Karpas-422 (cell line): Measurements from ENCODE around the gene NPAS3. TPM values are rescaled to one million over a fixed set of nuclear protein-coding genes. Genes with fewer than 3 reads are reported as not detected.

Experiments
- DNase-seq: peaks from one replicate; pipeline ENCODE4 v3.0.0-alpha.2; 2015
- H2AFZ ChIP-seq: fragments of 200-600 bp; sonication (generic); 2 replicates; pipeline ENCODE4 v1.6.1; 2014; ENCODE audit warnings: antibody characterized with exemption, low read length, mixed read lengths
- H3K27ac ChIP-seq: fragments of 200-600 bp; sonication (generic); 2 replicates; pipeline ENCODE4 v1.5.1; 2014; ENCODE audit warnings: mild to moderate bottlenecking, low read length, moderate library complexity
- H3K27me3 ChIP-seq: fragments of 200-600 bp; sonication (generic); 2 replicates; pipeline ENCODE4 v1.6.1; 2014; ENCODE audit warnings: low read length, mixed read lengths
- H3K36me3 ChIP-seq: fragments of 200-600 bp; sonication (generic); 2 replicates; pipeline ENCODE4 v1.6.1; 2014; ENCODE audit warnings: low read length, mixed read lengths; ENCODE audit not compliant: insufficient read depth
- H3K4me1 ChIP-seq: fragments of 200-600 bp; sonication (generic); 2 replicates; pipeline ENCODE4 v1.6.1; 2014; ENCODE audit warnings: mild to moderate bottlenecking, low read length, mixed read lengths
- H3K4me2 ChIP-seq: fragments of 200-600 bp; sonication (generic); 2 replicates; pipeline ENCODE4 v1.6.1; 2014; ENCODE audit warnings: low read length, low read depth, mild to moderate bottlenecking; ENCODE audit not compliant: poor library complexity, severe bottlenecking
- H3K4me3 ChIP-seq: fragments of 200-600 bp; sonication (generic); 2 replicates; pipeline ENCODE4 v1.5.1; 2014; ENCODE audit warnings: mild to moderate bottlenecking, antibody characterized with exemption, low read length, mixed read lengths
- H3K79me2 ChIP-seq: fragments of 200-600 bp; sonication (generic); 2 replicates; pipeline ENCODE4 v1.6.1; 2014; ENCODE audit warnings: mild to moderate bottlenecking, low read length, mixed read lengths
- H3K9ac ChIP-seq: fragments of 200-600 bp; sonication (generic); 2 replicates; pipeline ENCODE4 v1.6.0; 2014; ENCODE audit warnings: low read length
- H3K9me2 ChIP-seq: fragments of 200-600 bp; sonication (generic), shearing (Covaris generic); replicated peaks from 2 replicates; pipeline ENCODE4 v1.6.0; 2014; ENCODE audit warnings: mild to moderate bottlenecking, low read length, moderate library complexity; ENCODE audit not compliant: insufficient read depth
- H3K9me3 ChIP-seq: fragments of 300-700, 200-600 bp; sonication (generic); 2 replicates; pipeline ENCODE4 v1.6.1; 2014; ENCODE audit warnings: low read length, mixed read lengths
- H4K20me1 ChIP-seq: fragments of 200-600 bp; sonication (generic); 2 replicates; pipeline ENCODE4 v1.6.1; 2014; ENCODE audit warnings: mild to moderate bottlenecking, antibody characterized with exemption, low read length, low read depth; ENCODE audit not compliant: insufficient read depth
- total RNA-seq: library from RNA; depleted of rRNA; stranded (reverse); fragments of >200 nt; shearing (Covaris generic); gene quantifications from 2 replicates; pipeline ENCODE4 v1.2.3, GENCODE V29; 2014; ENCODE audit warnings: low replicate concordance

The NPAS3 gene
- total RNA-seq, 1 experiment from 2014 or later: 1.6 TPM

GRCh38 chr14:33515899-33516298, 577.2 kb downstream of the NPAS3 start:
- H4K20me1 ChIP-seq: no peaks in the 10 kb centered on the region
- H3K9me3 ChIP-seq: no peaks in the 10 kb centered on the region
- peaks cover 54% of the 10 kb centered on the region for H3K4me1 ChIP-seq
- H3K4me3 ChIP-seq: no peak overlapping the region
- H3K4me2 ChIP-seq: peak overlapping the region; percentile 28
- no peaks in the 10 kb centered on the region for H3K27me3 ChIP-seq
- H3K9ac ChIP-seq: no peak overlapping the region
- DNase-seq: no peak
- no peaks in the 10 kb centered on the region for H3K36me3 ChIP-seq
- H3K27ac ChIP-seq: no peak overlapping the region
- peak overlapping the region; percentile 34; the same call in 1 of the 2 replicates for H2AFZ ChIP-seq
- no peaks in the 10 kb centered on the region for H3K9me2 ChIP-seq
- no peaks in the 10 kb centered on the region for H3K79me2 ChIP-seq

GRCh38 chr14:33516898-33517436, 578.3 kb downstream of the NPAS3 start:
- H4K20me1 ChIP-seq: no peaks in the 10 kb centered on the region
- H3K4me1 ChIP-seq: peaks cover 44% of the 10 kb centered on the region

GRCh38 chr14:33521192-33521591, 582.5 kb downstream of the NPAS3 start:
- H3K4me2 ChIP-seq: no peak overlapping the region
- DNase-seq: no peak
- no peaks in the 10 kb centered on the region for H4K20me1 ChIP-seq
- no peak overlapping the region for H3K4me3 ChIP-seq
- H3K9ac ChIP-seq: no peak overlapping the region
- no peaks in the 10 kb centered on the region for H3K9me2 ChIP-seq
- H3K9me3 ChIP-seq: no peaks in the 10 kb centered on the region
- H2AFZ ChIP-seq: no peak overlapping the region
- no peaks in the 10 kb centered on the region for H3K79me2 ChIP-seq
- no peak overlapping the region for H3K27ac ChIP-seq
- H3K27me3 ChIP-seq: no peaks in the 10 kb centered on the region
- H3K36me3 ChIP-seq: no peaks in the 10 kb centered on the region
- peaks cover 27% of the 10 kb centered on the region for H3K4me1 ChIP-seq

More at GRCh38 chr14:33516898-33517436, 578.3 kb downstream of the NPAS3 start:
- H3K9me2 ChIP-seq: no peaks in the 10 kb centered on the region
- H2AFZ ChIP-seq: no peak overlapping the region
- no peak for DNase-seq
- no peaks in the 10 kb centered on the region for H3K79me2 ChIP-seq
- H3K36me3 ChIP-seq: no peaks in the 10 kb centered on the region
- H3K9ac ChIP-seq: no peak overlapping the region
- no peaks in the 10 kb centered on the region for H3K9me3 ChIP-seq
- no peaks in the 10 kb centered on the region for H3K27me3 ChIP-seq
- H3K4me2 ChIP-seq: peak overlapping the region; percentile 15
- no peak overlapping the region for H3K4me3 ChIP-seq
- no peak overlapping the region for H3K27ac ChIP-seq

- Histone ChIP-seq H3K27me3 (no peaks in the 10 kb centered on the region; the same call in 1 of the 2 replicates), H2AFZ (no peak overlapping the region; the same call in 1 of the 2 replicates), H3K27ac (no peak overlapping the region), H3K4me2 (no peak overlapping the region), H3K79me2 (no peaks in the 10 kb centered on the region), H3K4me3 (no peak overlapping the region), H4K20me1 (no peaks in the 10 kb centered on the region), H3K9me2 (no peaks in the 10 kb centered on the region), H3K4me1 (peaks cover 8% of the 10 kb centered on the region), H3K9ac (no peak overlapping the region), H3K36me3 (no peaks in the 10 kb centered on the region), H3K9me3 (no peaks in the 10 kb centered on the region)
- DNase-seq: no peak
These were observed 585.6 kb downstream of the NPAS3 start for GRCh38 chr14:33524244-33524643.

- Histone ChIP-seq H4K20me1 (no peaks in the 10 kb centered on the region), H3K79me2 (no peaks in the 10 kb centered on the region), H3K4me3 (no peak overlapping the region), H3K9ac (no peak overlapping the region), H2AFZ (no peak overlapping the region; the same call in 1 of the 2 replicates), H3K4me2 (no peak overlapping the region), H3K9me2 (no peaks in the 10 kb centered on the region), H3K36me3 (no peaks in the 10 kb centered on the region), H3K9me3 (no peaks in the 10 kb centered on the region), H3K27ac (no peak overlapping the region), H3K4me1 (peaks cover 13% of the 10 kb centered on the region), H3K27me3 (no peaks in the 10 kb centered on the region; the same call in 1 of the 2 replicates)
- no peak for DNase-seq
These were observed 586.9 kb downstream of the NPAS3 start for GRCh38 chr14:33525626-33526025.

GRCh38 chr14:33527023-33527634, 588.5 kb downstream of the NPAS3 start:
- H3K4me1 ChIP-seq: peaks cover 18% of the 10 kb centered on the region
- H3K27ac ChIP-seq: no peak overlapping the region
- DNase-seq: no peak
- no peaks in the 10 kb centered on the region for H3K36me3 ChIP-seq
- no peak overlapping the region for H3K4me2 ChIP-seq
- no peak overlapping the region for H3K4me3 ChIP-seq
- no peaks in the 10 kb centered on the region for H3K9me3 ChIP-seq
- no peaks in the 10 kb centered on the region for H4K20me1 ChIP-seq
- H3K79me2 ChIP-seq: no peaks in the 10 kb centered on the region
- H2AFZ ChIP-seq: 0 out of 2 replicates have a peak overlapping the region, but pooled peaks have one; percentile 10
- no peaks in the 10 kb centered on the region for H3K9me2 ChIP-seq
- H3K27me3 ChIP-seq: no peaks in the 10 kb centered on the region; the same call in 1 of the 2 replicates
- H3K9ac ChIP-seq: no peak overlapping the region

GRCh38 chr14:33528655-33529054, 590.0 kb downstream of the NPAS3 start:
- no peaks in the 10 kb centered on the region for H3K79me2 ChIP-seq
- H3K36me3 ChIP-seq: no peaks in the 10 kb centered on the region
- H3K9ac ChIP-seq: no peak overlapping the region
- H3K9me3 ChIP-seq: no peaks in the 10 kb centered on the region
- no peaks in the 10 kb centered on the region; the same call in 1 of the 2 replicates for H3K27me3 ChIP-seq
- no peaks in the 10 kb centered on the region for H3K9me2 ChIP-seq
- no peak overlapping the region for H2AFZ ChIP-seq
- peaks cover 18% of the 10 kb centered on the region for H3K4me1 ChIP-seq
- H4K20me1 ChIP-seq: no peaks in the 10 kb centered on the region
- H3K27ac ChIP-seq: no peak overlapping the region
- DNase-seq: no peak
- H3K4me3 ChIP-seq: no peak overlapping the region
- H3K4me2 ChIP-seq: no peak overlapping the region

GRCh38 chr14:33529787-33530757, 591.4 kb downstream of the NPAS3 start:
- Histone ChIP-seq H3K79me2 (no peaks in the 10 kb centered on the region), H2AFZ (no peak overlapping the region), H3K9me3 (no peaks in the 10 kb centered on the region), H4K20me1 (no peaks in the 10 kb centered on the region), H3K4me1 (peaks cover 28% of the 10 kb centered on the region), H3K9ac (no peak overlapping the region), H3K4me2 (no peak overlapping the region), H3K27me3 (no peaks in the 10 kb centered on the region; the same call in 1 of the 2 replicates), H3K9me2 (no peaks in the 10 kb centered on the region), H3K36me3 (no peaks in the 10 kb centered on the region), H3K4me3 (no peak overlapping the region), H3K27ac (no peak overlapping the region)
- DNase-seq: no peak
